Measurements from ENCODE around the gene ZNF280A. TPM values are rescaled to one million over a fixed set of nuclear protein-coding genes. Genes with fewer than 3 reads are reported as not detected.
"Not testable (repeated sequence)": the region's sequence is repeated elsewhere in the genome, so short reads cannot be mapped to it uniquely, and the experiment has no call there.

The ZNF280A gene
- total and polyA plus RNA-seq, 7 donors: not detected

DNA sequence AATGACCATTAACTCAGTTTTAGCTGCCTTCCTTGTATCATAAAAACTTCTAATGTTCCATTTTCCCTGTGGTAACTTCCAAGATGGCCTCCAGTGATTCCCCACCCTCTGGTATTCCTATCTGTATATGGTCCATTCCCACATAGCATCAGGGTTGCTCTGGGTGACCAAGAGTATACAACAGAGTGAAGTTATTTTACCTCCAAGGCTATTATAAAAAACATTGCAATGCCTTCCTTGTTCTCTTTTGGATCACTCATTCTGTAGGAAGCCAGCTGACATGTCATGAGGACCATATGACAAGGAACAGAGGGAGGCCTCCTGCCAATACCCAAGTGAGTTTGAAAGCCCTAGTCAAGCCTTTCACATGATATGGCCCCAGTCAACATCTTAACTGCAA is 41.6 kb downstream of the ZNF280A start:
- H3K4me1 ChIP-seq: no peaks in the 10 kb centered on the region
- no peak for DNase-seq
- intact Hi-C loops (cut with DNase I): no loop called here
- H3K36me3 ChIP-seq (ENCODE audit: insufficient read depth in 1 of 2, low read depth in 1 of 2): no peaks in the 10 kb centered on the region
- no peak overlapping the region for H3K27ac ChIP-seq
- H3K9me3 ChIP-seq: no peaks in the 10 kb centered on the region
- ATAC-seq: no peak
- H3K27me3 ChIP-seq (ENCODE audit: insufficient read depth in 3 of 3, low read length in 2 of 3): no peaks in the 10 kb centered on the region
- TF ChIP-seq, protein P1, sequence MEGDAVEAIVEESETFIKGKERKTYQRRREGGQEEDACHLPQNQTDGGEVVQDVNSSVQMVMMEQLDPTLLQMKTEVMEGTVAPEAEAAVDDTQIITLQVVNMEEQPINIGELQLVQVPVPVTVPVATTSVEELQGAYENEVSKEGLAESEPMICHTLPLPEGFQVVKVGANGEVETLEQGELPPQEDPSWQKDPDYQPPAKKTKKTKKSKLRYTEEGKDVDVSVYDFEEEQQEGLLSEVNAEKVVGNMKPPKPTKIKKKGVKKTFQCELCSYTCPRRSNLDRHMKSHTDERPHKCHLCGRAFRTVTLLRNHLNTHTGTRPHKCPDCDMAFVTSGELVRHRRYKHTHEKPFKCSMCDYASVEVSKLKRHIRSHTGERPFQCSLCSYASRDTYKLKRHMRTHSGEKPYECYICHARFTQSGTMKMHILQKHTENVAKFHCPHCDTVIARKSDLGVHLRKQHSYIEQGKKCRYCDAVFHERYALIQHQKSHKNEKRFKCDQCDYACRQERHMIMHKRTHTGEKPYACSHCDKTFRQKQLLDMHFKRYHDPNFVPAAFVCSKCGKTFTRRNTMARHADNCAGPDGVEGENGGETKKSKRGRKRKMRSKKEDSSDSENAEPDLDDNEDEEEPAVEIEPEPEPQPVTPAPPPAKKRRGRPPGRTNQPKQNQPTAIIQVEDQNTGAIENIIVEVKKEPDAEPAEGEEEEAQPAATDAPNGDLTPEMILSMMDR (IDR thresholded peaks at IDR 0.05): no peak
- H3K4me3 ChIP-seq: no peak overlapping the region

DNA sequence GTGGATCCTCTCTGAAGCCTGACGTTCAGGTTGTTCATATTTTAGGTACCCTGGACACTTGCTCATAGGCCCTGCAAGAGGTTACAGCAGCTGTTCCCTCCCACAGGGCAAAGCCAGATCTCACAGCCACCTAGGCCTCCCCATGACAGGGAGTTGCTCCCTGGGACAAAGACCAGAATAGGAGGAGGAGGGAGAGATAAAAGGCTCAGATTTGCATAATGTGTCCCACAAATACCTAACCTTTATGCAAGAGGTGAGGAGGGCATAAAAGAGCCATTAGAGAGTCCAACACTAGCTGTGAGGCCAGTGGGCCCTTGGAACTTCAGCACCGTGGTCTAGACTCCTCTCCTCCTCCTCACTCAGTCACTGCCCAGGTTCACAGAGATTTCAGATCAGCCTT is 45.3 kb downstream of the ZNF280A start:
- 63 to 76% (median 71%) methylated on average over 2 of the region's 2 CpGs for WGBS, 3 donors
- no peak overlapping the region for H3K4me3 ChIP-seq
- TF ChIP-seq, protein P1 (IDR thresholded peaks at IDR 0.05): no peak
- H3K9me3 ChIP-seq: peaks cover 3% of the 10 kb centered on the region
- intact Hi-C loops (cut with DNase I): no loop called here
- no peaks in the 10 kb centered on the region for H3K36me3 ChIP-seq (ENCODE audit: insufficient read depth in 1 of 2, low read depth in 1 of 2)
- no peak for ATAC-seq
- H3K4me1 ChIP-seq: no peaks in the 10 kb centered on the region
- DNase-seq: no peak
- H3K27ac ChIP-seq: no peak overlapping the region
- H3K27me3 ChIP-seq (ENCODE audit: insufficient read depth in 3 of 3, low read length in 2 of 3): no peaks in the 10 kb centered on the region

DNA sequence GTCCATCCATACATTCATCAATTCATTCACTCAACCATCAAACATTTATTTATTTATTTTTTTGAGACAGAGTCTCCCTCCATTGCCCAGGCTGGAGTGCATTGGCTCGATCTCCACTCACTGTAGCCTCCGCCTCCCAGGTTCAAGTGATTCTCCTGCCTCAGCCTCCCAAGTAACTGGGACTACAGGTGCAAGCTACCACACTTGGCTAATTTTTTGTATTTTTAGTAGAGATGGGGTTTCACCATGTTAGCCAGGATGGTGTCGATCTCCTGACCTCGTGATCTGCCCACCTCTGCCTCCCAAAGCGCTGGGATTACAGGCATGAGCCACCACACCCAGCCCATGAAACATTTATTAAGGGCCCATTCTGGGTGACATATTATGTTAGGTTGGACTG is 49.0 kb downstream of the ZNF280A start:
- H3K27me3 ChIP-seq (ENCODE audit: insufficient read depth in 3 of 3, low read length in 2 of 3); DNase-seq; H3K36me3 ChIP-seq (ENCODE audit: insufficient read depth in 1 of 2, low read depth in 1 of 2); H3K4me1 ChIP-seq; intact Hi-C loops (cut with DNase I); ATAC-seq; H3K27ac ChIP-seq; H3K4me3 ChIP-seq: not testable (repeated sequence)
- peaks cover 11% of the 10 kb centered on the region for H3K9me3 ChIP-seq
- 87 to 94% (median 92%) methylated on average over 5 of the region's 5 CpGs for WGBS, 3 donors

DNA sequence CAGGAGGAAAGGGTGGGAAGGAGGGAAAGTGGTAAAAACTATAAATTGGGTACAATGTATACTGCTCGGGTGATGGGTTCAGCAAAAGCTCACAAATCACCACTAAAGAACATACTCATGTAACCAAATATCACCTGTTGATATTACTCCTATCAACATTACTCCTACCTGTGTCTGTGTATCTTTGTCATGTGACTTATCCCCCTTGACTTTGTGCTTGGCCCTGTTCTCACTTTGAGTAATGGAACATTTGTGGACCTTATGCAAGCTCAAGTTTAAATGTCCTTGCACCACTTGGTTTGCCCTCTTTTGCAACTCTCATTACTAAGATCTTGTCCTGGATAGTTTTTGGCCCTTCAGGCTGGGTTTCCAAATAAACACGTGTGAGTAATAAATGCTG is 50.5 kb downstream of the ZNF280A start:
- peaks cover 0 to 6% (median 2%) of the 10 kb centered on the region in 3 donors for H3K27me3 ChIP-seq (ENCODE audit: insufficient read depth in 3 of 3, low read length in 2 of 3)
- TF ChIP-seq, protein P1 (IDR thresholded peaks at IDR 0.05): no peak
- H3K4me1 ChIP-seq: no peaks in the 10 kb centered on the region
- H3K4me3 ChIP-seq: no peak overlapping the region
- no peaks in the 10 kb centered on the region for H3K36me3 ChIP-seq (ENCODE audit: insufficient read depth in 1 of 2, low read depth in 1 of 2)
- peaks cover 11% of the 10 kb centered on the region for H3K9me3 ChIP-seq
- ATAC-seq (no peak), DNase-seq (no peak)
- H3K27ac ChIP-seq: no peak overlapping the region
- 61 to 67% (median 66%) methylated on average over 2 of the region's 2 CpGs for WGBS, 3 donors
- intact Hi-C loops (cut with DNase I): loop anchor here (10.0 kb wide), 1 partner anchor 485 kb away; no protein-coding TSS in a partner anchor

GRCh38 chr22:22468794-22469469 is 51.1 kb downstream of the ZNF280A start:
- H3K27ac ChIP-seq; H3K4me3 ChIP-seq; H3K4me1 ChIP-seq; ATAC-seq; H3K36me3 ChIP-seq (ENCODE audit: insufficient read depth in 1 of 2, low read depth in 1 of 2); H3K27me3 ChIP-seq (ENCODE audit: insufficient read depth in 3 of 3, low read length in 2 of 3); DNase-seq: not testable (repeated sequence)
- peaks cover 11% of the 10 kb centered on the region for H3K9me3 ChIP-seq
- intact Hi-C loops (cut with DNase I): loop anchor here (10.0 kb wide), 1 partner anchor 486 kb away; no protein-coding TSS in a partner anchor
- 85 to 92% (median 90%) methylated on average over 11 of the region's 11 CpGs for WGBS, 3 donors

Measured in psoas muscle (tissue), 8 donors.